WERI-Rb-1 (cell line): Measurements from ENCODE around the gene KLHL12.
A peak's percentile ranks its signal among the peaks of the same experiment; 100 is the strongest.

Source experiments
- DNase-seq: peaks from one replicate; pipeline ENCODE4 v3.0.0-alpha.2; 2020
- H3K27ac ChIP-seq: fragments of 250-450 bp; sonication (Bioruptor Pico); 2 replicates; pipeline ENCODE4 v1.5.1; 2020; ENCODE audit warnings: mild to moderate bottlenecking, moderate library complexity
- H3K27me3 ChIP-seq: fragments of 250-450 bp; sonication (Bioruptor Pico); 2 replicates; pipeline ENCODE4 v1.5.1; 2021; ENCODE audit warnings: mild to moderate bottlenecking, low read depth, moderate library complexity; ENCODE audit not compliant: insufficient read depth, severe bottlenecking
- H3K36me3 ChIP-seq: fragments of 250-450 bp; sonication (Bioruptor Pico); 2 replicates; pipeline ENCODE4 v1.5.1; 2020; ENCODE audit warnings: mild to moderate bottlenecking, moderate library complexity
- H3K4me3 ChIP-seq: 2 replicates; pipeline ENCODE4 v1.5.1; 2011; ENCODE audit warnings: low read depth, mild to moderate bottlenecking, control low read depth, low read length
- H3K9me3 ChIP-seq: fragments of 250-450 bp; sonication (Bioruptor Pico); 2 replicates; pipeline ENCODE4 v1.5.1; 2021; ENCODE audit warnings: mild to moderate bottlenecking, moderate library complexity; ENCODE audit not compliant: severe bottlenecking
- TF ChIP-seq, protein P1 (sequence below): IDR thresholded peaks from 2 replicates; pipeline ENCODE4 v1.5.1; 2011; ENCODE audit warnings: low read depth, mild to moderate bottlenecking, control low read depth, inconsistent platforms, low read length

The KLHL12 gene

DNA sequence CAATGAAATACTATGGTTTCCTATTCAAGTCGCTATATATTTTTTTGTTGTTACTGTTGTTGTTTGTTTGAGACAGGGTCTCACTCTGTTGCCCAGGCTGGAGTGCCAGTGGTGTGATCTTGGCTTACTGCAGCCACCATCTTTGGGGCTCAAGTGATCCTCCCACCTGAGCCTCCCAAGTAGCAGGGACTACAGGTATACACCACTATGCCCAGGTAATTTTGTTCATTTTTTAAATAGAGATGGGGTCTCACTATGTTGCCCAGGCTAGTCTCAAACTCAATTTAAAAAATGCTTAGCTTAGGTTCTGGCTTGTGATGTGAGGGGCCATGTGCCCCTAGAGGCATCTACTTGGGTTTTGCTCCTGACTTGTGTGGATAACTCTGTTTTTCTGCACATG is 47.9 kb downstream of the KLHL12 start:
- no peak for DNase-seq
- H3K9me3 ChIP-seq: no peaks in the 10 kb centered on the region
- H3K36me3 ChIP-seq: peaks cover 40% of the 10 kb centered on the region
- H3K27me3 ChIP-seq: no peaks in the 10 kb centered on the region
- H3K4me3 ChIP-seq: no peak overlapping the region
- no peak overlapping the region for H3K27ac ChIP-seq
- TF ChIP-seq, protein P1, sequence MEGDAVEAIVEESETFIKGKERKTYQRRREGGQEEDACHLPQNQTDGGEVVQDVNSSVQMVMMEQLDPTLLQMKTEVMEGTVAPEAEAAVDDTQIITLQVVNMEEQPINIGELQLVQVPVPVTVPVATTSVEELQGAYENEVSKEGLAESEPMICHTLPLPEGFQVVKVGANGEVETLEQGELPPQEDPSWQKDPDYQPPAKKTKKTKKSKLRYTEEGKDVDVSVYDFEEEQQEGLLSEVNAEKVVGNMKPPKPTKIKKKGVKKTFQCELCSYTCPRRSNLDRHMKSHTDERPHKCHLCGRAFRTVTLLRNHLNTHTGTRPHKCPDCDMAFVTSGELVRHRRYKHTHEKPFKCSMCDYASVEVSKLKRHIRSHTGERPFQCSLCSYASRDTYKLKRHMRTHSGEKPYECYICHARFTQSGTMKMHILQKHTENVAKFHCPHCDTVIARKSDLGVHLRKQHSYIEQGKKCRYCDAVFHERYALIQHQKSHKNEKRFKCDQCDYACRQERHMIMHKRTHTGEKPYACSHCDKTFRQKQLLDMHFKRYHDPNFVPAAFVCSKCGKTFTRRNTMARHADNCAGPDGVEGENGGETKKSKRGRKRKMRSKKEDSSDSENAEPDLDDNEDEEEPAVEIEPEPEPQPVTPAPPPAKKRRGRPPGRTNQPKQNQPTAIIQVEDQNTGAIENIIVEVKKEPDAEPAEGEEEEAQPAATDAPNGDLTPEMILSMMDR: no peak

DNA sequence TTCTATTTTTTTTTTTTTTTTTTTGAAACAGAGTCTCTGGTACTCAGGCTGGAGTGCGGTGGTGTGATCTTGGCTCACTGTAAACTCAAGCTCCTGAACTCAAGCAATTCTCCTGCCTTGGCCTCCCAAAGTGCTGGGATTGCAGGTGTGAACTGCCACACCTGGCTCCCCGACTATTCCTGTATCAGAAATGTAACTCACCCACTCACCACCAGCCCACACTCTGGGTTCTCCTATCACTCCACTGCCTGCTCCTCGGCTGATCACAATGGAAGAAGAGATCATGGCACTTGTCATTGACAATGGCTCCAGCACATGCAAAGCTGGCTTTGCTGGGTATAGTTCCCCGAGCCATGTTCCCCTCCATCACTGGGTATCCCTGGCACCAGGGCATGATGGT is 54.0 kb downstream of the KLHL12 start:
- Histone ChIP-seq H3K4me3 (no peak overlapping the region), H3K36me3 (peaks cover 3% of the 10 kb centered on the region; the same call in 1 of the 2 replicates), H3K27ac (no peak overlapping the region), H3K27me3 (no peaks in the 10 kb centered on the region), H3K9me3 (no peaks in the 10 kb centered on the region)
- TF ChIP-seq, protein P1: no peak
- DNase-seq: no peak

DNA sequence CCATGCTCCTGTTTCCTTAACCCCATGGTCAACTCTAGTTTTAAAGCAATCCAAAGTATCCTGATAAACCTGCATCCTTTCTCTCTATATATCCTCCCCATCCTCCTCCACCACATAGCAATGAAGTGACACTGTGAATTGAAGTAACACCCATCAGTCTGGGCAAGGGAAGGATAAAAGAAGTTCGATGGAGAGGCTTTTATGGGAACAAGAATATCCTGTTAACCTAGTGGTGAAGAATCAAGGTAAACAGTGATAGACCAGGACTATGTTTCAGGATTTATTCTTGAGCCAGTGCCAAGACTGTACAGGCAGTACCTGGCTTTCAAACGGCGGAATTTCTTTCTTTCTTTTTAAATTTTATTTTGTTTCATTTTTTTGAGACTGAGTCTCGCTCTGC is 55.7 kb downstream of the KLHL12 start:
- DNase-seq: no peak
- TF ChIP-seq, protein P1: no peak
- Histone ChIP-seq H3K4me3 (no peak overlapping the region), H3K9me3 (no peaks in the 10 kb centered on the region), H3K27ac (no peak overlapping the region), H3K36me3 (peaks cover 3% of the 10 kb centered on the region; the same call in 1 of the 2 replicates), H3K27me3 (no peaks in the 10 kb centered on the region)

GRCh38 chr1:202862679-202863560 is 64.1 kb downstream of the KLHL12 start:
- Histone ChIP-seq H3K27me3 (no peaks in the 10 kb centered on the region), H3K27ac (0 out of 2 replicates have a peak overlapping the region, but pooled peaks have one; percentile 1), H3K36me3 (peaks cover 10% of the 10 kb centered on the region), H3K9me3 (no peaks in the 10 kb centered on the region), H3K4me3 (no peak overlapping the region)
- DNase-seq: peak; percentile 64
- TF ChIP-seq, protein P1: no peak

- peak overlapping the region; percentile 65 for H3K27ac ChIP-seq
- peak; percentile 100 for DNase-seq
- peak overlapping the region; percentile 69 for H3K4me3 ChIP-seq
- no peaks in the 10 kb centered on the region for H3K9me3 ChIP-seq
- H3K27me3 ChIP-seq: no peaks in the 10 kb centered on the region
- H3K36me3 ChIP-seq: peaks cover 23% of the 10 kb centered on the region
- TF ChIP-seq, protein P1: no peak
Measured at GRCh38 chr1:202861420-202862132, 65.5 kb downstream of the KLHL12 start.
